Smooth muscle cell (in vitro differentiated cells): ENCODE results near the gene CEACAM21. TPM values are rescaled to one million over a fixed set of nuclear protein-coding genes. Genes with fewer than 3 reads are reported as not detected.

Experiments used
- DNase-seq: peaks from one replicate; lab custom pipeline; 2025; ENCODE audit not compliant: unreplicated experiment; lab: John Stamatoyannopoulos, UW
- H2AFZ ChIP-seq: fragments of 200-600 bp; sonication (generic); 2 replicates; pipeline ENCODE4 v1.6.0; 2016; ENCODE audit warnings: antibody characterized with exemption, low read depth, mild to moderate bottlenecking
- H3F3A ChIP-seq: fragments of 200-600 bp; sonication (generic); 2 replicates; pipeline ENCODE4 v1.6.0; 2017; ENCODE audit warnings: antibody characterized with exemption, low read depth
- H3K27ac ChIP-seq: fragments of 200-600 bp; sonication (generic); 2 replicates; pipeline ENCODE4 v1.5.1; 2016; ENCODE audit warnings: low read depth, mild to moderate bottlenecking
- H3K27me3 ChIP-seq: fragments of 200-600 bp; sonication (generic); 2 replicates; pipeline ENCODE4 v1.6.1; 2016; ENCODE audit warnings: low read depth, mild to moderate bottlenecking
- H3K36me3 ChIP-seq: fragments of 200-600 bp; sonication (generic); 2 replicates; pipeline ENCODE4 v1.5.1; 2016; ENCODE audit warnings: low read depth
- H3K4me1 ChIP-seq: fragments of 200-600 bp; sonication (generic); 2 replicates; pipeline ENCODE4 v1.5.1; 2016; ENCODE audit warnings: low read depth
- H3K4me2 ChIP-seq: fragments of 200-600 bp; sonication (generic); 2 replicates; pipeline ENCODE4 v1.6.0; 2016; ENCODE audit warnings: mild to moderate bottlenecking
- H3K4me3 ChIP-seq: fragments of 200-600 bp; sonication (generic); 2 replicates; pipeline ENCODE4 v1.5.1; 2016; ENCODE audit warnings: mild to moderate bottlenecking
- H3K79me2 ChIP-seq: fragments of 200-600 bp; sonication (generic); 2 replicates; pipeline ENCODE4 v1.6.0; 2016; ENCODE audit warnings: low read depth, mild to moderate bottlenecking
- H3K9ac ChIP-seq: fragments of 200-600 bp; sonication (generic); 2 replicates; pipeline ENCODE4 v1.6.0; 2016; ENCODE audit warnings: low read depth
- H3K9me3 ChIP-seq: fragments of 200-600 bp; sonication (generic); replicated peaks from 2 replicates; pipeline ENCODE4 v1.5.1; 2016; ENCODE audit warnings: low read depth
- H4K20me1 ChIP-seq: fragments of 200-600 bp; sonication (generic); 2 replicates; pipeline ENCODE4 v1.6.0; 2016; ENCODE audit warnings: low read depth
- CTCF ChIP-seq: fragments of 200-600 bp; sonication (generic); IDR thresholded peaks from 2 replicates; pipeline ENCODE4 v1.5.1; 2017; ENCODE audit warnings: borderline replicate concordance, mild to moderate bottlenecking, antibody characterized with exemption; ENCODE audit not compliant: insufficient read depth, poor library complexity, severe bottlenecking
- WGBS: methylation state at CpG from one replicate; pipeline ENCODE4 v1.1.7; 2016; ENCODE audit warnings: low lambda C conversion rate; 5-methylcytosine and 5-hydroxymethylcytosine counted together
- polyA plus RNA-seq: library from polyadenylated mRNA; unstranded; fragments of >200 nt; fragmentation: Nextera tagmentation; extraction: Ambion mirVana; gene quantifications from 2 replicates; pipeline ENCODE4 v1.2.1, GENCODE V29; 2016
- total RNA-seq: library from RNA; depleted of rRNA; stranded (reverse); fragments of >200 nt; gene quantifications from 2 replicates; pipeline ENCODE4 v1.2.3, GENCODE V29; 2014

Gene CEACAM21
- total and polyA plus RNA-seq, 2 experiments from 2014 or later: not detected

DNA sequence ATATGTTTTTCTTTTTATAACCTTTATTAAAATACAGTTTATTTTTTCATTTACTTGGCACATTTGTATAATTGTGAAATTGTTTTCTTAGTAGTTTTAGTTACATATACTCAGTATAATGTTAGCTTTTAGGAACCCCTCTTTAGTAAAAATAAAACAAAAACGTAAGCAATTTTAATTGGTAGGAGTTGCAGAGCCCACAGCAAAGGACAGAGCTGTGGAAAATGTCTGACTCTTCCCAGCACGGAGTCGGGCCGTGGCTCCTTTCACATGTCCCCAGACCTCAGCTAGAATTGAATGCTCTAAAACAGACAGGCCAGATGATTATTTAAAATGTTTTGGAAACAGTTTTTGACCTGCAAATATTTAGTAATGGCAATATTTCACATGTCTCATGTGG, 27.9 kb upstream of the CEACAM21 start:
- H3K9me3 ChIP-seq: no peaks in the 10 kb centered on the region
- H3K4me1 ChIP-seq: no peaks in the 10 kb centered on the region
- TF ChIP-seq CTCF: no peak
- H3K4me3 ChIP-seq: no peak overlapping the region
- H3K9ac ChIP-seq: no peak overlapping the region
- H3F3A ChIP-seq: no peaks in the 10 kb centered on the region
- no peak overlapping the region for H2AFZ ChIP-seq
- H3K4me2 ChIP-seq: no peak overlapping the region
- no peaks in the 10 kb centered on the region for H4K20me1 ChIP-seq
- no peaks in the 10 kb centered on the region for H3K27me3 ChIP-seq
- H3K27ac ChIP-seq: no peak overlapping the region
- no peaks in the 10 kb centered on the region for H3K36me3 ChIP-seq
- no peaks in the 10 kb centered on the region for H3K79me2 ChIP-seq
- 64% methylated on average over 4 of the region's 4 CpGs for WGBS
- no peak for DNase-seq

DNA sequence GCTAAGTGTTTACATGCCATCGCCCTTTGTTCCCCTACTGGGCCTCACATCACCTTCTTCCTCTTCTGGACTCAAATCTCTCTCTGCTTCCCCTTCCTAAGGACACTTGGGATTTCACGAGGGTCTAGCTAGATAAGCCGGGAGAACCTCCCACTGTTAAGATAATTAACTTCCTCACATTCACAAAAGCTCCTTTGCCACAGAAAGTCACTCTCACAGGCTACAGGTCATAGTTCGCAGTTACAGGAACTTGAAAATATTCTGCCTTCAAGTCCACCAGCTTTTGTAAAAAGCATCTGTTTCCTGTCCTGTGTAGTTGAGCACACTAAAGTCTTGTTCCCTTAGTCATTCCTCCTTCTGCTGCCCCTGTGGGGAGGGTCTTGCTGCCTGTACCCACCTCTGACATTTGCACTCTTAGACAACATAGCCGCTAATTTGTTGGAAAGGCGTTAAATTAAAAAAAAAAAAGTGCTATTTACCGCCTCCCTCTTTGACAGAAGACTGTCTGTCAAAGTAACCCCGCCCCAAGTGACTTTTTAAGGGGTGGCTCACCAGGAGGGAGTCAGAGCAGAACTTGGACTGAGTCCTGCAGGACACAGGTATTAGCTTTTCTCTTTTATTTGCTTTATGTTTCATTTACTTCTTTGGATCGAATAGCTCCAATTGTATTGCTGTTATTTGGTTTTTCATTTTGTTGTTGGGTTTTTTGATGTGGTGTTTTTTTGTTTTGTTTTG, 26.8 kb upstream of the CEACAM21 start:
- Histone ChIP-seq H3K36me3 (no peaks in the 10 kb centered on the region), H3K79me2 (no peaks in the 10 kb centered on the region), H3K27me3 (no peaks in the 10 kb centered on the region), H3K4me1 (no peaks in the 10 kb centered on the region), H3K9me3 (no peaks in the 10 kb centered on the region), H3K9ac (no peak overlapping the region), H4K20me1 (no peaks in the 10 kb centered on the region), H2AFZ (no peak overlapping the region), H3K27ac (no peak overlapping the region), H3F3A (no peaks in the 10 kb centered on the region), H3K4me3 (no peak overlapping the region), H3K4me2 (no peak overlapping the region)
- TF ChIP-seq CTCF: no peak
- WGBS: 58% methylated on average over 9 of the region's 9 CpGs
- no peak for DNase-seq

GRCh38 chr19:41549884-41550283, 26.1 kb upstream of the CEACAM21 start:
- H3K4me3 ChIP-seq: no peak overlapping the region
- TF ChIP-seq CTCF: no peak
- H3K4me2 ChIP-seq: no peak overlapping the region
- WGBS: 78% methylated on average over 5 of the region's 5 CpGs
- H3K9ac ChIP-seq: no peak overlapping the region
- no peaks in the 10 kb centered on the region for H3K79me2 ChIP-seq
- H3K9me3 ChIP-seq: no peaks in the 10 kb centered on the region
- no peak overlapping the region for H2AFZ ChIP-seq
- H3K27me3 ChIP-seq: no peaks in the 10 kb centered on the region
- no peaks in the 10 kb centered on the region for H3K36me3 ChIP-seq
- H3F3A ChIP-seq: no peaks in the 10 kb centered on the region
- H3K27ac ChIP-seq: no peak overlapping the region
- no peaks in the 10 kb centered on the region for H4K20me1 ChIP-seq
- no peaks in the 10 kb centered on the region for H3K4me1 ChIP-seq
- no peak for DNase-seq

GRCh38 chr19:41551212-41551610, 24.8 kb upstream of the CEACAM21 start:
- H3K9me3 ChIP-seq: peaks cover 1% of the 10 kb centered on the region
- no peak overlapping the region for H3K27ac ChIP-seq

More at GRCh38 chr19:41551212-41551610, 24.8 kb upstream of the CEACAM21 start:
- Histone ChIP-seq H3K27me3 (no peaks in the 10 kb centered on the region), H3K4me2 (no peak overlapping the region), H4K20me1 (no peaks in the 10 kb centered on the region), H3K4me3 (no peak overlapping the region), H3K9ac (no peak overlapping the region), H3K79me2 (no peaks in the 10 kb centered on the region), H3K4me1 (no peaks in the 10 kb centered on the region), H3F3A (no peaks in the 10 kb centered on the region), H3K36me3 (no peaks in the 10 kb centered on the region), H2AFZ (no peak overlapping the region)
- DNase-seq: no peak
- no peak for TF ChIP-seq CTCF
- 78% methylated on average over 9 of the region's 9 CpGs for whole genome bisulfite sequencing
